Activated T-cell treated with anti-CD3 and anti-CD28 coated beads, Interleukin-2, amount 50 U/mL, for 4 hours (primary cell): ENCODE data around the gene MRPS34. TPM values are rescaled to one million over a fixed set of nuclear protein-coding genes. Genes with fewer than 3 reads are reported as not detected.

Experiments
- ATAC-seq, 2 donors: fragments of 200-7000 bp; cut with Tn5 transposase; one replicate each; pipeline ENCODE4 v1.10.0; 2021
- DNase-seq: peaks from one replicate; pipeline ENCODE4 v3.0.0-alpha.2; 2020
- H3K27me3 Mint-ChIP-seq: one replicate; pipeline ENCODE4 v1.8.0; 2021; ENCODE audit warnings: low read depth, mixed read lengths
- H3K36me3 Mint-ChIP-seq: one replicate; pipeline ENCODE4 v1.8.0; 2022; ENCODE audit warnings: mixed read lengths; ENCODE audit not compliant: insufficient read depth
- H3K4me1 Mint-ChIP-seq: one replicate; pipeline ENCODE4 v1.8.0; 2021; ENCODE audit warnings: low read depth, mixed read lengths
- H3K4me3 Mint-ChIP-seq: one replicate; pipeline ENCODE4 v1.8.0; 2021; ENCODE audit warnings: mild to moderate bottlenecking, moderate library complexity, mixed read lengths
- H3K9me3 Mint-ChIP-seq: one replicate; pipeline ENCODE4 v1.8.0; 2021; ENCODE audit warnings: mixed read lengths
- total RNA-seq, 3 donors: library from RNA; stranded (reverse); gene quantifications; one replicate each; pipeline ENCODE4 v1.2.1, GENCODE V29; 2021

MRPS34 gene
- total RNA-seq, 3 donors from 2014 or later = 223 to 288 (median 265) TPM

DNA sequence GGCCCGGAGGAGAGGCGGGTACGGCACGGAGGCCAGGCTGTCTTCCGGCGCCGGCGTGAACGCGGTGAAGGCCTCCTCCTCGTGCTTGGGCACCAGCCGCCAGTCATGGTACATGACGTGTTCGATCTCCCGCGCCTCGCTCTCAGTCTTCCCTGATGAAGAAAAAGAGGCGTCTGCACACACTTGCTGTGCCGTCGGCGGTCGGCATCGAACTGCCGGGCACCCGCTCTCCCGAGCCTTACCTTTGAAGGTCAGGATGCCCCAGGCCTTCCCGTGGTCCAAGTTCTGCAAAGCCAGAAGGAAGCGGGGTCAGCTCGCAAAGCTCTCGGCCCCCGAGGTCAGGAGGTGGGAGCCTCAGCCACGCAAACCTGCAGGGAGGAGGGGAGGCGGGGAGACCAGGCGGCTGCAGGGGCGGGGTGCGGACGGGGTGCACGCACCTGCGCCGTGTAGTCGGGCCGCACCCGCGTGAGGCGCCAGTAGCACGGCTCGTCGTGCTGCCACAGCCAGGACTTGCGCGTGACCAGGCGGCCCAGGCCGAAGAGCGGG, 499 bp downstream of the MRPS34 start, which contains the start of gene EME2:
EME2 (plus strand) TSS at position 449 of the 546 bp plus-strand sequence. CDS start 418 bp downstream, outside the sequence.
- Mint-ChIP-seq H3K27me3 (no peaks in the 10 kb centered on the region), H3K9me3 (no peaks in the 10 kb centered on the region), H3K36me3 (peaks cover 7% of the 10 kb centered on the region), H3K4me3 (peak within 1 kb of the TSS; percentile 100), H3K4me1 (peaks cover 14% of the 10 kb centered on the region)
- DNase-seq (peak; percentile 42), ATAC-seq (peak; percentile 36 to 39)

GRCh38 chr16:1771864-1772361, 1.0 kb downstream of the MRPS34 start:
- H3K4me1 Mint-ChIP-seq = peaks cover 14% of the 10 kb centered on the region
- H3K36me3 Mint-ChIP-seq = peaks cover 10% of the 10 kb centered on the region
- H3K27me3 Mint-ChIP-seq = no peaks in the 10 kb centered on the region
- ATAC-seq = no peak
- no peak for DNase-seq
- H3K4me3 Mint-ChIP-seq = peak overlapping the region; percentile 100
- H3K9me3 Mint-ChIP-seq = no peaks in the 10 kb centered on the region

DNA sequence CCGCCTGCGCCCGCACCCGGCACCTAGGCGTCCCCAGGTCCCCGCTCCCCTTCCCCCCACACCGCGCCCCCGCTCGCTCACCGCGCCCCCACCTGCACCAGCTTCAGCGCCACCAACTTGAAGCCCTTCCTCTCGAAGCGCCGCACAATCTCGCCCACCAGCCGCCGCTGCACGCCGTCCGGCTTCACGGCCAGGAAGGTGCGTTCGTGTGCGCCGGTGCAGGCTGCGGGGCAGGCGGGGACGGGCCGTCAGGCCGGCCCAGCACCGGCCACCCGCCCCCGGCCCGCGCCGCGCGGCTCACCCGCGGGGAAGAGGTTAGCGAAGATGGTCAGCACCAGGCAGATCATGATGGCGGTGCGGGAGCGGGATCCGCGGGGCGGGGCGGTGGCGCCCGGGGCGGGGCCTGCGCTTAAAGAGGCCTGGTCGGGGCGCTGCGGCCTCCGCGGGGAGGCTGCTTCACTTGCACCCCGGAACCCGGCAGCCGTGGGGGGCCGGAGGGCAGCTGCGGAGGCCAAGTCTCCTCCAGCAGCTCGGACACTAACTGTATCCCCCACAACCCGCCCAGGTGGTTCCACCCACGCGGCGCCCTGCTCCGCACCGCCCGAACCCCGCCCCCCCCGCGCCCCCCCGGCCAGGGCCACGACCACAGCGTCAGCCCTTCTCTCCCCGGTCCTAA, 1.6 kb downstream of the MRPS34 start, which contains the start of gene NME3:
NME3 (minus strand) TSS at position 356 of the 676 bp plus-strand sequence; CDS start at position 347, 9 bp downstream.
- H3K27me3 Mint-ChIP-seq = no peaks in the 10 kb centered on the region
- peak within 1 kb of the TSS; percentile 100 for H3K4me3 Mint-ChIP-seq
- H3K36me3 Mint-ChIP-seq = peaks cover 10% of the 10 kb centered on the region
- H3K4me1 Mint-ChIP-seq = peaks cover 14% of the 10 kb centered on the region
- ATAC-seq (peak; percentile 48 to 49), DNase-seq (peak; percentile 69)
- no peaks in the 10 kb centered on the region for H3K9me3 Mint-ChIP-seq

- Mint-ChIP-seq H3K27me3 (no peaks in the 10 kb centered on the region), H3K9me3 (no peaks in the 10 kb centered on the region), H3K4me3 (peak overlapping the region; percentile 81), H3K4me1 (peaks cover 14% of the 10 kb centered on the region), H3K36me3 (peaks cover 10% of the 10 kb centered on the region)
- ATAC-seq = peak; percentile 14 to 26
- peak; percentile 52 for DNase-seq
Observed at GRCh38 chr16:1770328-1771187, 2.4 kb downstream of the MRPS34 start.

DNA sequence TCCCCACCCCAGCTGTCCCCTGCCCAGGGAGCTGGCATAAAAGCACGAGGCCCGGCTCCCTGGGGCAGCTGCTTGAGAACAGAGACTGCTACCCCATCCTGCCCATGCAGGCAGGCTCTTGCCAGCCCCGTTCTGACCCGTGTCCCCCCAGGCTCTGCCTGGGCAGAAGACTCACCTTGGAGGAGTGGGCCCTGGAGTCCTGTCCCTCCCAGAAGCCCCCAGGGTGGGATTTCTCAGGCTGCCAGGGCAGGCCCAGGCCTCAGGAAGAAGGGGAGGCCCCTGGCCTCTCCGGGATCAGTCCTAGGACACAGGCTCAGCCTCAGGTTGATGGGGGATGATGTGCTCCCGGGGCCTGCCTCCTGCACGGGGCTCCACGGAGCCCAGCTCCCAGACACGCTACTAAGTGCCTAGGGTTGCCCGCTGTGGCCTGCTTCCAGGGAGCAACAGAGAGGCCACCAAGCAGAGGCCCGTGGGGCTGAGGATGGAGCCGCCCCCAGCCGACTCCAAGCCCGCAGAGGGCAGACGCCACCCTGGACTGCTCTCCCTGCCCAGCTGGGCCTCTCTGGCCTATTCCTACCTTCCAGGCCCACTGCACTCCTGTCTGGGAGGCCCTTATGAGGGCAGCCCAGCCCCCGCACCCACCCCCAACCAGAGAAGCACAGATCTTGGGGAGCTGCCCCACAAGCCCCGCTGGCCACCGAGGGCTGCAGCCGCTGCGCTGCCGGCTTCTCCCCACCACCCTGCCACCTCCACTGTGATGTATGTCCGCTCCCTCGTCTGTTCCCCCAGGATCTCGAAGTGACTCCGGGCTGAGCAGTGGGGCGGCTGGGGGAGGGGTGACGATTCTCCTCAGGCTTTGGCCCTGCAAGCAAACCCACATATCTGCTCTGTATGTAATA, 3.3 kb downstream of the MRPS34 start:
- H3K4me3 Mint-ChIP-seq = peak overlapping the region; percentile 81
- ATAC-seq = no peak
- H3K4me1 Mint-ChIP-seq = peaks cover 11% of the 10 kb centered on the region
- no peak for DNase-seq
- peaks cover 10% of the 10 kb centered on the region for H3K36me3 Mint-ChIP-seq
- H3K9me3 Mint-ChIP-seq = no peaks in the 10 kb centered on the region
- H3K27me3 Mint-ChIP-seq = no peaks in the 10 kb centered on the region

- DNase-seq (no peak), ATAC-seq (no peak)
- H3K27me3 Mint-ChIP-seq = no peaks in the 10 kb centered on the region
- H3K9me3 Mint-ChIP-seq = no peaks in the 10 kb centered on the region
- peak overlapping the region; percentile 29 for H3K4me3 Mint-ChIP-seq
- peaks cover 9% of the 10 kb centered on the region for H3K4me1 Mint-ChIP-seq
- peaks cover 10% of the 10 kb centered on the region for H3K36me3 Mint-ChIP-seq
Observed at GRCh38 chr16:1768767-1769401, 4.0 kb downstream of the MRPS34 start.

GRCh38 chr16:1768061-1768766, 4.7 kb downstream of the MRPS34 start:
- Mint-ChIP-seq H3K36me3 (peaks cover 10% of the 10 kb centered on the region), H3K27me3 (no peaks in the 10 kb centered on the region)
- no peak for ATAC-seq

GRCh38 chr16:1767116-1767994, 5.6 kb downstream of the MRPS34 start:
- DNase-seq = no peak
- peaks cover 8% of the 10 kb centered on the region for H3K4me1 Mint-ChIP-seq
- no peaks in the 10 kb centered on the region for H3K27me3 Mint-ChIP-seq
- H3K4me3 Mint-ChIP-seq = no peak overlapping the region
- ATAC-seq = no peak
- no peaks in the 10 kb centered on the region for H3K9me3 Mint-ChIP-seq
- peaks cover 8% of the 10 kb centered on the region for H3K36me3 Mint-ChIP-seq

More at GRCh38 chr16:1768061-1768766, 4.7 kb downstream of the MRPS34 start:
- DNase-seq = no peak
- no peaks in the 10 kb centered on the region for H3K9me3 Mint-ChIP-seq
- peaks cover 8% of the 10 kb centered on the region for H3K4me1 Mint-ChIP-seq
- no peak overlapping the region for H3K4me3 Mint-ChIP-seq

DNA sequence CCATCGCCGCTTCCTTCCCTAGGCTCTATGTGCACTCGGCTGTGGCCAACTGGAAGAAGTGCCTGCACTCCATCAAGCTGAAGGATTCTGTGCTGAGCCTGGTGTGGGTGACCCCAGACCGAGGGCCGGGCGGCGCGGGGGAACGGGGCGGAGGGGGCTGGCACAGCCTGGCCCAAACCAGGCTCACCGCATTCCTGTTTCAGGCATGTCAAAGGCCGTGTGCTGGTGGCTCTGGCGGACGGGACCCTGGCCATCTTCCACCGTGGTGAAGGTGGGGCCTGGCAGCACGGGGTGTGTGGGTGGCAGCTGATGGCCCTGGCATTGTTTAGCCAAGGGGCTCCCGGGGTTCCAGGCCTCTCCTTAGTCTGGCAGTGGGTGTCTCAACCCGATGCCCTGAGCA, 6.2 kb downstream of the MRPS34 start:
- Mint-ChIP-seq H3K4me1 (peaks cover 4% of the 10 kb centered on the region), H3K36me3 (peaks cover 5% of the 10 kb centered on the region), H3K4me3 (no peak overlapping the region), H3K9me3 (no peaks in the 10 kb centered on the region), H3K27me3 (no peaks in the 10 kb centered on the region)
- ATAC-seq (no peak), DNase-seq (no peak)

DNA sequence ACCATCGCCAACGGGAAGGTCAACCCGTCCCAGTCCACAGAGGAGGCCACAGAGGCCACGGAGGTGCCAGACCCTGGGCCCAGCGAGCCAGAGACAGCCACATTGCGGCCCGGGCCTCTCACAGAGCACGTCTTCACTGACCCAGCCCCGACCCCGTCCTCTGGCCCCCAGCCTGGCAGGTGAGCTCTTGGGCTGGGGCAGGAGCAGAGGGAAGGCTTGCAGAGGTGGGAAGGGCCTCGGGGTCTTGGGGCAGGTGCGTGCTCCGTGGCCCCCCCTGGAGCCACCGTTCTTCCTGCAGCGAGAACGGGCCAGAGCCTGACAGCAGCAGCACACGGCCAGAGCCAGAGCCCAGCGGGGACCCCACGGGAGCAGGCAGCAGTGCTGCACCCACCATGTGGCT, 6.7 kb downstream of the MRPS34 start:
- no peak for ATAC-seq
- Mint-ChIP-seq H3K36me3 (peaks cover 8% of the 10 kb centered on the region), H3K4me3 (no peak overlapping the region), H3K27me3 (no peaks in the 10 kb centered on the region), H3K4me1 (peaks cover 4% of the 10 kb centered on the region), H3K9me3 (no peaks in the 10 kb centered on the region)
- DNase-seq = no peak

GRCh38 chr16:1765826-1766225, 7.1 kb downstream of the MRPS34 start:
- no peak overlapping the region for H3K4me3 Mint-ChIP-seq
- H3K9me3 Mint-ChIP-seq = no peaks in the 10 kb centered on the region
- no peak for DNase-seq
- ATAC-seq = no peak
- peaks cover 12% of the 10 kb centered on the region for H3K36me3 Mint-ChIP-seq
- peaks cover 4% of the 10 kb centered on the region for H3K4me1 Mint-ChIP-seq
- H3K27me3 Mint-ChIP-seq = no peaks in the 10 kb centered on the region

DNA sequence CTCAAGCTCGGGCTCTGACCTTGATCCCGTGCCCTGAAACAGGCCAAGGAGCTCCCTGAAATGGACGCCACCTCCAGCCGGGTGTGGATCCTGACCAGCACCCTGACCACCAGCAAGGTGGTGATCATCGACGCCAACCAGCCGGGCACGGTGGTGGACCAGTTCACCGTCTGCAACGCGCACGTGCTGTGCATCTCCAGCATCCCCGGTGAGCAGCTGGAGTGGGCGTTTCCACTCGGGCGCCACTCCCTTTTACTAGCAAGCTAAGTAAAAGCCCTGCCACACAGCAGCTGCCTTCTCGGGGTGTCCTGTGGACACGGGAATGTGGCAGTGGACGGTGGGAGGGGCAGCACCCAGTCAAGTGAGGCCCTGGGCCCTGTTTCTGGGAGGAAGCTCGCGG, 8.0 kb downstream of the MRPS34 start:
- DNase-seq (no peak), ATAC-seq (no peak)
- Mint-ChIP-seq H3K9me3 (no peaks in the 10 kb centered on the region), H3K4me1 (peaks cover under 1% of the 10 kb centered on the region), H3K27me3 (no peaks in the 10 kb centered on the region), H3K4me3 (no peak overlapping the region), H3K36me3 (peaks cover 13% of the 10 kb centered on the region)
